WTC11 (cell line): ENCODE data around the gene C17orf100. TPM values are rescaled to one million over a fixed set of nuclear protein-coding genes. Genes with fewer than 3 reads are reported as not detected.
A peak's percentile ranks its signal among the peaks of the same experiment; 100 is the strongest.

ENCODE experiments used
- ATAC-seq: fragments of 200-7000 bp; cut with Tn5 transposase; 2 replicates; pipeline ENCODE4 v1.10.0; 2021; ENCODE audit warnings: mild to moderate bottlenecking, moderate library complexity
- CTCF ChIA-PET: fragments of 300-600 bp; sonication (Branson Sonifier 250); formaldehyde crosslinking; loops from one replicate; lab custom pipeline; 2021; ENCODE audit warnings: antibody characterized with exemption; lab: Charles Lee
- POLR2A ChIA-PET: fragments of 350-600 bp; sonication (Branson Sonifier 250); formaldehyde crosslinking; loops from one replicate; lab custom pipeline; 2021; ENCODE audit warnings: antibody characterized with exemption; lab: Charles Lee
- DNase-seq: peaks from one replicate; pipeline ENCODE4 v3.0.0; 2021; ENCODE audit warnings: low spot score
- H3K27ac Mint-ChIP-seq: 2 replicates; pipeline ENCODE4 v1.8.0; 2021; ENCODE audit warnings: mixed read lengths
- H3K27me3 Mint-ChIP-seq: 2 replicates; pipeline ENCODE4 v1.8.0; 2021; ENCODE audit warnings: low read depth, mild to moderate bottlenecking, moderate library complexity, mixed read lengths
- H3K36me3 Mint-ChIP-seq: 2 replicates; pipeline ENCODE4 v1.8.0; 2021; ENCODE audit warnings: mixed read lengths
- H3K4me1 Mint-ChIP-seq: 2 replicates; pipeline ENCODE4 v1.8.0; 2022; ENCODE audit warnings: mixed read lengths
- H3K4me3 Mint-ChIP-seq: 2 replicates; pipeline ENCODE4 v1.8.0; 2021; ENCODE audit warnings: mild to moderate bottlenecking, moderate library complexity, mixed read lengths
- H3K9me3 Mint-ChIP-seq: 2 replicates; pipeline ENCODE4 v1.8.0; 2021; ENCODE audit warnings: mixed read lengths
- AFF4 ChIP-seq: sonication (generic); formaldehyde crosslinking; IDR thresholded peaks from 2 replicates; pipeline ENCODE4 v1.8.1; 2023; ENCODE audit warnings: mild to moderate bottlenecking, missing genetic modification reagents, borderline replicate concordance
- ARID4B ChIP-seq: sonication (generic); formaldehyde crosslinking; IDR thresholded peaks from 2 replicates; pipeline ENCODE4 v1.8.0; 2023; ENCODE audit warnings: missing genetic modification reagents, mild to moderate bottlenecking, borderline replicate concordance
- ETV6 ChIP-seq: sonication (generic); formaldehyde crosslinking; IDR thresholded peaks from 2 replicates; pipeline ENCODE4 v1.8.1; 2022; ENCODE audit warnings: mild to moderate bottlenecking, missing genetic modification reagents
- GRHL2 ChIP-seq: fragments of 250-450 bp; sonication (Bioruptor Pico); IDR thresholded peaks from 2 replicates; pipeline ENCODE4 v1.8.0; 2022; ENCODE audit warnings: mild to moderate bottlenecking, moderate library complexity; ENCODE audit not compliant: insufficient replicate concordance, severe bottlenecking
- KAT7 ChIP-seq: sonication (generic); formaldehyde crosslinking; IDR thresholded peaks from 2 replicates; pipeline ENCODE4 v1.8.1; 2023; ENCODE audit warnings: missing genetic modification reagents, mild to moderate bottlenecking, borderline replicate concordance
- NFATC4 ChIP-seq: fragments of 250-450 bp; sonication (Bioruptor Pico); IDR thresholded peaks from 2 replicates; pipeline ENCODE4 v1.9.0; 2021; ENCODE audit warnings: mild to moderate bottlenecking
- RORB ChIP-seq: fragments of 250-450 bp; sonication (Bioruptor Pico); IDR thresholded peaks from 2 replicates; pipeline ENCODE4 v1.9.0; 2021; ENCODE audit warnings: mild to moderate bottlenecking
- SP1 ChIP-seq: sonication (generic); formaldehyde crosslinking; conservative IDR thresholded peaks from 2 replicates; pipeline ENCODE4 v1.8.1; 2022; ENCODE audit warnings: missing genetic modification reagents
- TEAD1 ChIP-seq: sonication (generic); formaldehyde crosslinking; IDR thresholded peaks from 2 replicates; pipeline ENCODE4 v1.8.0; 2022; ENCODE audit warnings: mild to moderate bottlenecking, missing genetic modification reagents
- ZBTB43 ChIP-seq: sonication (generic); formaldehyde crosslinking; IDR thresholded peaks from 2 replicates; pipeline ENCODE4 v1.8.1; 2023; ENCODE audit warnings: mild to moderate bottlenecking, missing genetic modification reagents
- ZMAT4 ChIP-seq: fragments of 250-450 bp; sonication (Bioruptor Pico); IDR thresholded peaks from 2 replicates; pipeline ENCODE4 v1.9.0; 2021; ENCODE audit warnings: mild to moderate bottlenecking
- ZNF219 ChIP-seq: sonication (generic); formaldehyde crosslinking; IDR thresholded peaks from 2 replicates; pipeline ENCODE4 v1.8.0; 2023; ENCODE audit warnings: missing genetic modification reagents, mild to moderate bottlenecking, borderline replicate concordance
- ZNF263 ChIP-seq: sonication (generic); formaldehyde crosslinking; IDR thresholded peaks from 2 replicates; pipeline ENCODE4 v1.8.1; 2022; ENCODE audit warnings: low read depth, mild to moderate bottlenecking, moderate library complexity, missing genetic modification reagents
- ZNF425 ChIP-seq: fragments of 250-450 bp; sonication (Bioruptor Pico); conservative IDR thresholded peaks from 2 replicates; pipeline ENCODE4 v1.9.0; 2021; ENCODE audit warnings: mild to moderate bottlenecking
- total RNA-seq: library from RNA; stranded (reverse); gene quantifications from 3 replicates; pipeline ENCODE4 v1.2.3, GENCODE V29; 2021
- TF ChIP-seq, protein P1 (sequence below): sonication (generic); formaldehyde crosslinking; IDR thresholded peaks from 2 replicates; pipeline ENCODE4 v1.8.1; 2022; ENCODE audit warnings: mild to moderate bottlenecking, missing genetic modification reagents, moderate library complexity, borderline replicate concordance
- TF ChIP-seq, protein P2 (sequence below): sonication (generic); formaldehyde crosslinking; IDR thresholded peaks from 2 replicates; pipeline ENCODE4 v1.8.0; 2022; ENCODE audit warnings: mild to moderate bottlenecking, missing genetic modification reagents

Gene C17orf100
- total RNA-seq, 1 experiment from 2014 or later, result 2.7 TPM

- ATAC-seq (no peak), DNase-seq (no peak)
- Mint-ChIP-seq H3K4me1 (peaks cover 13% of the 10 kb centered on the region), H3K27ac (0 out of 2 replicates have a peak overlapping the region, but pooled peaks have one; percentile 17), H3K9me3 (no peaks in the 10 kb centered on the region; the same call in 1 of the 2 replicates), H3K4me3 (no peak overlapping the region), H3K36me3 (peaks cover 27% of the 10 kb centered on the region), H3K27me3 (no peaks in the 10 kb centered on the region)
- TF ChIP-seq, protein P1, sequence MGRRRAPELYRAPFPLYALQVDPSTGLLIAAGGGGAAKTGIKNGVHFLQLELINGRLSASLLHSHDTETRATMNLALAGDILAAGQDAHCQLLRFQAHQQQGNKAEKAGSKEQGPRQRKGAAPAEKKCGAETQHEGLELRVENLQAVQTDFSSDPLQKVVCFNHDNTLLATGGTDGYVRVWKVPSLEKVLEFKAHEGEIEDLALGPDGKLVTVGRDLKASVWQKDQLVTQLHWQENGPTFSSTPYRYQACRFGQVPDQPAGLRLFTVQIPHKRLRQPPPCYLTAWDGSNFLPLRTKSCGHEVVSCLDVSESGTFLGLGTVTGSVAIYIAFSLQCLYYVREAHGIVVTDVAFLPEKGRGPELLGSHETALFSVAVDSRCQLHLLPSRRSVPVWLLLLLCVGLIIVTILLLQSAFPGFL (CRISPR knock-in tag), result no peak
- no peak for TF ChIP-seq ZNF263 (CRISPR knock-in tag)
- TF ChIP-seq ETV6 (CRISPR knock-in tag), result no peak
- no peak for TF ChIP-seq TEAD1 (CRISPR knock-in tag)
- no peak for TF ChIP-seq ZNF219
- TF ChIP-seq ZBTB43, result no peak
- TF ChIP-seq, protein P2, sequence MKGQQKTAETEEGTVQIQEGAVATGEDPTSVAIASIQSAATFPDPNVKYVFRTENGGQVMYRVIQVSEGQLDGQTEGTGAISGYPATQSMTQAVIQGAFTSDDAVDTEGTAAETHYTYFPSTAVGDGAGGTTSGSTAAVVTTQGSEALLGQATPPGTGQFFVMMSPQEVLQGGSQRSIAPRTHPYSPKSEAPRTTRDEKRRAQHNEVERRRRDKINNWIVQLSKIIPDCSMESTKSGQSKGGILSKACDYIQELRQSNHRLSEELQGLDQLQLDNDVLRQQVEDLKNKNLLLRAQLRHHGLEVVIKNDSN, result no peak
- no peak for TF ChIP-seq AFF4 (CRISPR knock-in tag)
- no peak for TF ChIP-seq GRHL2 (CRISPR knock-in tag)
- ChIA-PET CTCF (no interaction called here), POLR2A (no interaction called here)
Measured at GRCh38 chr17:6636616-6637457, 14.7 kb upstream of the C17orf100 start.

GRCh38 chr17:6637458-6637840 is 14.1 kb upstream of the C17orf100 start:
- H3K4me1 Mint-ChIP-seq, result peaks cover 20% of the 10 kb centered on the region
- peaks cover 26% of the 10 kb centered on the region for H3K36me3 Mint-ChIP-seq
- H3K9me3 Mint-ChIP-seq, result no peaks in the 10 kb centered on the region; the same call in 1 of the 2 replicates
- no peak overlapping the region for H3K4me3 Mint-ChIP-seq
- H3K27ac Mint-ChIP-seq, result no peak overlapping the region
- no peak for ATAC-seq
- ChIA-PET POLR2A (no interaction called here), CTCF (interaction anchor here (1.4 kb wide), 1 partner anchor 257 kb away, joined by 3 read pairs; no protein-coding TSS in a partner anchor)
- DNase-seq, result no peak
- no peaks in the 10 kb centered on the region for H3K27me3 Mint-ChIP-seq
- TF ChIP-seq NFATC4 (CRISPR knock-in tag), result no peak
- no peak for TF ChIP-seq ZNF425
- TF ChIP-seq ZMAT4 (CRISPR knock-in tag), result no peak
- TF ChIP-seq ARID4B (CRISPR knock-in tag), result no peak
- TF ChIP-seq KAT7 (CRISPR knock-in tag), result no peak
- TF ChIP-seq RORB, result no peak
- TF ChIP-seq SP1 (CRISPR knock-in tag), result no peak
